A549 (cell line): ENCODE results near the gene PRKD3.

Source experiments
- BCL3 ChIP-seq: fragments of >200 bp; sonication (Bioruptor Twin); formaldehyde crosslinking; IDR thresholded peaks from 3 replicates; pipeline ENCODE4 v1.6.1; 2016
- CEBPB ChIP-seq, 2 experiments: fragments of >200 bp in 1 of 2; sonication (Bioruptor Twin) in 1 of 2; formaldehyde crosslinking in 1 of 2; IDR thresholded peaks; 2 replicates each; pipeline ENCODE4 v1.6.1; 2012 to 2016
- CHD2 ChIP-seq: fragments of 150-350 bp; IDR thresholded peaks from 2 replicates; pipeline ENCODE4 v1.6.1; 2014; ENCODE audit warnings: low read length; ENCODE audit not compliant: partially characterized antibody
- CTCF ChIP-seq: fragments of >200 bp; sonication (Bioruptor Twin); formaldehyde crosslinking; IDR thresholded peaks from 3 replicates; pipeline ENCODE4 v1.5.1; 2016
- ELK1 ChIP-seq: fragments of 150-350 bp; IDR thresholded peaks from 2 replicates; pipeline ENCODE4 v1.6.1; 2014; ENCODE audit warnings: low read depth, mild to moderate bottlenecking, low read length
- EP300 ChIP-seq, 2 experiments: fragments of >200 bp; sonication (Bioruptor Twin); formaldehyde crosslinking; IDR thresholded peaks; 2 replicates in 1 of 2; 3 replicates in 1 of 2; pipeline ENCODE4 v1.6.1; 2016 to 2017
- ESRRA ChIP-seq: fragments of 150-350 bp; IDR thresholded peaks from 2 replicates; pipeline ENCODE4 v1.6.1; 2014; ENCODE audit warnings: mild to moderate bottlenecking, low read length, borderline replicate concordance
- JUN ChIP-seq, 2 experiments: fragments of >200 bp; sonication (Bioruptor Twin); formaldehyde crosslinking; IDR thresholded peaks; 2 replicates in 1 of 2; 3 replicates in 1 of 2; pipeline ENCODE4 v1.6.1; 2016 to 2017
- KDM1A ChIP-seq: fragments of 200-600 bp; sonication (generic); IDR thresholded peaks from 2 replicates; pipeline ENCODE4 v1.6.1; 2016; ENCODE audit warnings: low read depth, mild to moderate bottlenecking
- MAX ChIP-seq: IDR thresholded peaks from 2 replicates; pipeline ENCODE4 v1.6.1; 2012
- NFE2L2 ChIP-seq: fragments of 150-350 bp; conservative IDR thresholded peaks from 2 replicates; pipeline ENCODE4 v1.6.1; 2014; ENCODE audit warnings: low read length
- POLR2A ChIP-seq: IDR thresholded peaks from 2 replicates; pipeline ENCODE4 v1.6.1; 2012; ENCODE audit warnings: mild to moderate bottlenecking, low read length
- RAD21 ChIP-seq, 2 experiments: fragments of >200 bp in 1 of 2; sonication (Bioruptor Twin) in 1 of 2; formaldehyde crosslinking in 1 of 2; IDR thresholded peaks in 1 of 2; conservative IDR thresholded peaks in 1 of 2; 2 replicates in 1 of 2; 3 replicates in 1 of 2; pipeline ENCODE4 v1.6.1; 2012 to 2018; ENCODE audit warnings: inconsistent platforms in 1 of 2
- ZNF302 ChIP-seq: fragments of 250-450 bp; sonication (Bioruptor Pico); IDR thresholded peaks from 2 replicates; pipeline ENCODE4 v1.9.0; 2021; ENCODE audit warnings: inconsistent platforms, mild to moderate bottlenecking, moderate library complexity

GRCh38 chr2:37318401-37318800 lies 6.2 kb downstream of the PRKD3 start:
- TF ChIP-seq MAX (no peak), CTCF (no peak), EP300 (IDR thresholded peaks at IDR 0.05) (no peak), POLR2A (no peak), RAD21 (conservative IDR thresholded peaks at IDR 0.05 in 1 of 2, IDR thresholded peaks at IDR 0.05 in 1 of 2) (no peak), CHD2 (no peak), ELK1 (no peak), JUN (IDR thresholded peaks at IDR 0.05) (no peak), KDM1A (no peak), ESRRA (no peak), BCL3 (no peak), NFE2L2 (no peak), ZNF302 (CRISPR knock-in tag) (no peak), CEBPB (IDR thresholded peaks at IDR 0.05) (no peak)
